CD8-positive, alpha-beta memory T cell (primary cell): ENCODE data around the gene DOK6. TPM values are rescaled to one million over a fixed set of nuclear protein-coding genes. Genes with fewer than 3 reads are reported as not detected.
A peak's percentile ranks its signal among the peaks of the same experiment; 100 is the strongest.

ENCODE experiments used
- CTCF ChIA-PET: fragments of 350-600 bp; sonication (Branson Sonifier 250); formaldehyde crosslinking; loops from one replicate; lab custom pipeline; 2021; ENCODE audit warnings: antibody characterized with exemption; lab: Charles Lee
- POLR2A ChIA-PET: fragments of 350-600 bp; sonication (Branson Sonifier 250); formaldehyde crosslinking; loops from one replicate; lab custom pipeline; 2021; ENCODE audit warnings: antibody characterized with exemption; lab: Charles Lee
- DNase-seq, 5 donors: peaks; one replicate each; pipeline versions ENCODE4 v3.0.0 to v3.0.0-alpha.2; 2020 to 2022; ENCODE audit warnings: mixed read lengths in 1 of 5
- H3K27ac ChIP-seq: one replicate; pipeline ENCODE4 v1.7.0; 2013; ENCODE audit warnings: low read depth, mild to moderate bottlenecking, low read length, moderate library complexity
- H3K27me3 ChIP-seq: 2 replicates; pipeline ENCODE4 v1.7.0; 2013; ENCODE audit warnings: low read length, mild to moderate bottlenecking; ENCODE audit not compliant: insufficient read depth, poor library complexity, severe bottlenecking
- H3K36me3 ChIP-seq: 2 replicates; pipeline ENCODE4 v1.7.0; 2013; ENCODE audit warnings: mild to moderate bottlenecking, low read length, moderate library complexity; ENCODE audit not compliant: insufficient read depth
- H3K4me1 ChIP-seq: 2 replicates; pipeline ENCODE4 v1.7.0; 2013; ENCODE audit warnings: mild to moderate bottlenecking, low read length, moderate library complexity; ENCODE audit not compliant: insufficient read depth
- H3K4me3 ChIP-seq: 2 replicates; pipeline ENCODE4 v1.7.0; 2013; ENCODE audit warnings: mild to moderate bottlenecking, low read length
- H3K9me3 ChIP-seq: 2 replicates; pipeline ENCODE4 v1.7.0; 2013; ENCODE audit warnings: mild to moderate bottlenecking, low read length
- H3K27ac Mint-ChIP-seq, 8 donors: one replicate each; pipeline ENCODE4 v1.8.0; 2020 to 2021; ENCODE audit warnings: mixed read lengths in 8 of 8, mild to moderate bottlenecking in 6 of 8, inconsistent platforms in 3 of 8, moderate library complexity in 3 of 8
- H3K27me3 Mint-ChIP-seq, 2 donors: one replicate each; pipeline ENCODE4 v1.8.0; 2020 to 2021; ENCODE audit warnings: mixed read lengths in 2 of 2, mild to moderate bottlenecking in 1 of 2, moderate library complexity in 1 of 2
- H3K36me3 Mint-ChIP-seq, 3 donors: one replicate each; pipeline ENCODE4 v1.8.0; 2020 to 2021; ENCODE audit warnings: mixed read lengths in 3 of 3, inconsistent platforms in 1 of 3, mild to moderate bottlenecking in 1 of 3
- H3K4me1 Mint-ChIP-seq, 3 donors: one replicate each; pipeline ENCODE4 v1.8.0; 2020 to 2021; ENCODE audit warnings: mixed read lengths in 3 of 3, inconsistent platforms in 1 of 3, mild to moderate bottlenecking in 1 of 3
- H3K4me3 Mint-ChIP-seq, 7 donors: one replicate each; pipeline ENCODE4 v1.8.0; 2020 to 2021; ENCODE audit warnings: mixed read lengths in 7 of 7, mild to moderate bottlenecking in 6 of 7, moderate library complexity in 4 of 7, inconsistent platforms in 2 of 7
- H3K9me3 Mint-ChIP-seq, 5 donors: one replicate each; pipeline ENCODE4 v1.8.0; 2020 to 2022; ENCODE audit warnings: mixed read lengths in 5 of 5, mild to moderate bottlenecking in 3 of 5, moderate library complexity in 2 of 5, inconsistent platforms in 1 of 5
- polyA plus RNA-seq: library from polyadenylated mRNA; unstranded; fragments of 300-500 nt; fragmentation: Illumina TruSeq; gene quantifications from one replicate; pipeline ENCODE4 v1.2.3, GENCODE V29; 2021
- total RNA-seq, 2 experiments: library from RNA; stranded (reverse); gene quantifications; one replicate each; pipeline ENCODE4 v1.2.3, GENCODE V29; 2021

Gene DOK6
- total and polyA plus RNA-seq, 3 experiments from 2014 or later, result 0.13 TPM; not detected in 2

- Mint-ChIP-seq H3K27me3 (peaks cover 7 to 15% of the 10 kb centered on the region in 2 donors), H3K4me1 (no peaks in the 10 kb centered on the region), H3K9me3 (peaks cover 0 to 3% (median 0%) of the 10 kb centered on the region in 5 donors), H3K4me3 (no peak overlapping the region), H3K27ac (no peak overlapping the region), H3K36me3 (peaks cover 0 to 2% (median 0%) of the 10 kb centered on the region in 3 donors)
- H3K9me3 ChIP-seq, result no peaks in the 10 kb centered on the region
- H3K27ac ChIP-seq, result no peak overlapping the region
- DNase-seq, result no peak
- no peaks in the 10 kb centered on the region for H3K36me3 ChIP-seq
- H3K4me1 ChIP-seq, result no peaks in the 10 kb centered on the region
- H3K27me3 ChIP-seq, result no peaks in the 10 kb centered on the region
- H3K4me3 ChIP-seq, result no peak overlapping the region
- CTCF ChIA-PET, result no interaction called here
- POLR2A ChIA-PET, result no interaction called here
Observed at GRCh38 chr18:69558052-69558451, 157.4 kb downstream of the DOK6 start.

DNA sequence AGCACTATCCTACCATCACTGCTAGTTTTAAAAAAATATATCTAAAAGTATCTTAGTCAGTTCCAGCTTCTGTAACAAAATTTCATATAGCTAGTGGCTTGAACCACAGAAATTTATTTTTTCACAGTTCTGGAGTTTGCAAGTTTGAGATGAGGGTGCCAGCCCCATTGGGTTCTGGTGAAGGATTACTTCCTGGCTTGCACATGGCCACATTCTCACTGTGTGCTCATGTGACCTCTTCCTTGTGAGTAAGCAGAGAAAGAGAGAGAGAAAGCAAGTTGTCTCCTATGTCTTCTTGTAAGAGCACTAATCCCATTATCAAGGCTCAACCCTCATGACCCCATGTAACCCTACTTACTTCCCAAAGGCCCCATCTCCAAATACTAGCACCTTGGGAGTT lies 158.9 kb downstream of the DOK6 start:
- no peak overlapping the region for H3K27ac Mint-ChIP-seq
- Histone ChIP-seq H3K27me3 (no peaks in the 10 kb centered on the region), H3K9me3 (no peaks in the 10 kb centered on the region), H3K4me3 (no peak overlapping the region), H3K27ac (no peak overlapping the region), H3K4me1 (no peaks in the 10 kb centered on the region), H3K36me3 (no peaks in the 10 kb centered on the region)
- ChIA-PET POLR2A (no interaction called here), CTCF (no interaction called here)
- no peak overlapping the region for H3K4me3 Mint-ChIP-seq
- no peaks in the 10 kb centered on the region for H3K4me1 Mint-ChIP-seq
- H3K9me3 Mint-ChIP-seq, result peaks cover 0 to 3% (median 0%) of the 10 kb centered on the region in 5 donors
- H3K36me3 Mint-ChIP-seq, result peaks cover 0 to 2% (median 0%) of the 10 kb centered on the region in 3 donors
- no peak for DNase-seq
- peaks cover 3 to 15% of the 10 kb centered on the region in 2 donors for H3K27me3 Mint-ChIP-seq

GRCh38 chr18:69564602-69565001 lies 163.9 kb downstream of the DOK6 start:
- ChIA-PET CTCF (no interaction called here), POLR2A (no interaction called here)
- Mint-ChIP-seq H3K4me3 (no peak overlapping the region), H3K9me3 (peaks cover 5 to 15% (median 12%) of the 10 kb centered on the region in 5 donors), H3K4me1 (no peaks in the 10 kb centered on the region), H3K27me3 (peaks cover 6 to 9% of the 10 kb centered on the region in 2 donors), H3K36me3 (peaks cover 0 to 8% (median 2%) of the 10 kb centered on the region in 3 donors), H3K27ac (no peak overlapping the region)
- no peak for DNase-seq
- Histone ChIP-seq H3K27ac (no peak overlapping the region), H3K9me3 (no peaks in the 10 kb centered on the region), H3K36me3 (no peaks in the 10 kb centered on the region), H3K4me3 (no peak overlapping the region), H3K27me3 (no peaks in the 10 kb centered on the region), H3K4me1 (no peaks in the 10 kb centered on the region)

DNA sequence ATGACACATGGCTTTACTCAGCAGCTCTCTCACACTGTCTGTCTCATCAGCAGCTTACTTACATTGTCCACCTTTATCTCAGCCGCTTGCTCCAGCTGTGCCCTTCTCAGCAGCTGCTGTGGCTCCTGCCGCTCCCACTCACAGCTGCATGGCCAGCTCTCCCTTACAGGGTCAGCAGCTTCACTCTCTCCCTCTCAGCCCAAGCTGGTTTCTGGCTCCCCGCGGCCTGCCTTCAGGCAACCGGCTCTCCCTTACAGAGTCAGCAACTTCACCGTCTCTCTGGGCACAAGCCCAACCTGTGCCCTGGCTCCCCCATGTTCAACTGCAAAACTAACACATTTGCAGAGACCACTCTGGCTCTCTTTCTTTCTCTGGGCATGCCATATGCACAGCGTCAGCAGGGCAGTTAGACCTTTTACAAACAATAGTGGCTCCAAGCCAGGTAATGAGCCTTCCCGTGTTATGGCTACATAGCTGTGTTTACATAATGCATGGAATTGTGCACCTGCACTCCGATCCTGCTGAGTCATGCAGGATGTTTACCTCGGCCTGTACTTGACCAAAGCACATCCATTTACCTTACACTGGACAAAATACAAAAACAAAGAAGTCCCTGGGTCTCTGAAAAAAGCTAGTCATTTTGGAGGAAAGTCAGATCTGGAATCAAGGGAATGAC lies 167.3 kb downstream of the DOK6 start:
- H3K9me3 Mint-ChIP-seq, result peaks cover 5 to 13% (median 12%) of the 10 kb centered on the region in 5 donors
- ChIA-PET POLR2A (no interaction called here), CTCF (interaction anchor here (1.3 kb wide), 1 partner anchor 13 kb away, joined by 3 read pairs; no protein-coding TSS in a partner anchor)
- H3K4me1 Mint-ChIP-seq, result no peaks in the 10 kb centered on the region
- H3K4me3 ChIP-seq, result no peak overlapping the region
- no peaks in the 10 kb centered on the region for H3K36me3 ChIP-seq
- no peaks in the 10 kb centered on the region for H3K27me3 ChIP-seq
- H3K27ac Mint-ChIP-seq, result no peak overlapping the region
- H3K36me3 Mint-ChIP-seq, result peaks cover 0 to 8% (median 0%) of the 10 kb centered on the region in 3 donors
- H3K4me1 ChIP-seq, result no peaks in the 10 kb centered on the region
- H3K27ac ChIP-seq, result no peak overlapping the region
- no peak overlapping the region for H3K4me3 Mint-ChIP-seq
- DNase-seq, result no peak
- H3K9me3 ChIP-seq, result no peaks in the 10 kb centered on the region
- H3K27me3 Mint-ChIP-seq, result peaks cover 4 to 9% of the 10 kb centered on the region in 2 donors

- H3K27ac Mint-ChIP-seq, result no peak overlapping the region
- CTCF ChIA-PET, result no interaction called here
- H3K27me3 Mint-ChIP-seq, result peaks cover 4 to 9% of the 10 kb centered on the region in 2 donors
- H3K4me3 Mint-ChIP-seq, result no peak overlapping the region
- Histone ChIP-seq H3K4me3 (no peak overlapping the region), H3K27ac (no peak overlapping the region), H3K4me1 (no peaks in the 10 kb centered on the region), H3K27me3 (no peaks in the 10 kb centered on the region), H3K9me3 (no peaks in the 10 kb centered on the region), H3K36me3 (no peaks in the 10 kb centered on the region)
- H3K9me3 Mint-ChIP-seq, result peaks cover 5 to 13% (median 12%) of the 10 kb centered on the region in 5 donors
- H3K4me1 Mint-ChIP-seq, result no peaks in the 10 kb centered on the region
- peaks cover 0 to 8% (median 0%) of the 10 kb centered on the region in 3 donors for H3K36me3 Mint-ChIP-seq
- DNase-seq, result no peak
- POLR2A ChIA-PET, result no interaction called here
Observed at GRCh38 chr18:69569133-69569532, 168.4 kb downstream of the DOK6 start.

DNA sequence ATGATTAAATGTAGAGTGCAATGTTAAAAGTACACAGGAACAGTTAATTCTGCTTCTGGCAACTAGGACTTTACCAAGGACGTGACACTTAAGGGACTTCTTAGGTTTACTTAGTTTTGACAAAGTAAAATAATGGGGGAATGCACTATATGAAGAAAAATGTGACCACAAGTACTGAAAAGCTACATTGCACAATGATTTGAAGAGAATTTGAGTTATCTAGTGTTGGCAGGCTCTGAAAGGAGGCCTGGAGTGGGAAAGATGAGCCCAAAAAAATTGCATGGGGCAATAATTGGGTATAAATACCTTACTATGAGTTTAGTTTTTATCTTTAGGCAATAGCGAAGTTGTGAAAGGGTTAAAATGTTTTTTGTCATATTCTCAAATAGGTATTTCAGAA lies 173.7 kb downstream of the DOK6 start:
- ChIA-PET POLR2A (no interaction called here), CTCF (no interaction called here)
- Mint-ChIP-seq H3K9me3 (peaks cover 0 to 2% (median 0%) of the 10 kb centered on the region in 5 donors), H3K4me1 (peaks cover 0 to 4% (median 1%) of the 10 kb centered on the region in 3 donors), H3K4me3 (no peak overlapping the region), H3K27ac (no peak overlapping the region), H3K36me3 (no peaks in the 10 kb centered on the region), H3K27me3 (no peaks in the 10 kb centered on the region)
- H3K36me3 ChIP-seq, result no peaks in the 10 kb centered on the region
- no peaks in the 10 kb centered on the region for H3K4me1 ChIP-seq
- no peak overlapping the region for H3K4me3 ChIP-seq
- no peaks in the 10 kb centered on the region for H3K9me3 ChIP-seq
- H3K27me3 ChIP-seq, result no peaks in the 10 kb centered on the region
- H3K27ac ChIP-seq, result no peak overlapping the region
- DNase-seq, result no peak

- POLR2A ChIA-PET, result no interaction called here
- Histone ChIP-seq H3K36me3 (no peaks in the 10 kb centered on the region), H3K4me1 (peaks cover 7% of the 10 kb centered on the region), H3K4me3 (peak overlapping the region; percentile 25), H3K9me3 (no peaks in the 10 kb centered on the region), H3K27ac (no peak overlapping the region), H3K27me3 (no peaks in the 10 kb centered on the region)
- H3K27ac Mint-ChIP-seq, result peak overlapping the region in 5 of 8 donors; percentile 44 to 64 (median 62)
- no peaks in the 10 kb centered on the region for H3K36me3 Mint-ChIP-seq
- CTCF ChIA-PET, result no interaction called here
- peak overlapping the region in 6 of 7 donors; percentile 45 to 80 (median 60) for H3K4me3 Mint-ChIP-seq
- peaks cover 8 to 17% (median 10%) of the 10 kb centered on the region in 3 donors for H3K4me1 Mint-ChIP-seq
- H3K27me3 Mint-ChIP-seq, result no peaks in the 10 kb centered on the region
- H3K9me3 Mint-ChIP-seq, result no peaks in the 10 kb centered on the region
- DNase-seq, result no peak
Observed at GRCh38 chr18:69580107-69580506, 179.4 kb downstream of the DOK6 start.

DNA sequence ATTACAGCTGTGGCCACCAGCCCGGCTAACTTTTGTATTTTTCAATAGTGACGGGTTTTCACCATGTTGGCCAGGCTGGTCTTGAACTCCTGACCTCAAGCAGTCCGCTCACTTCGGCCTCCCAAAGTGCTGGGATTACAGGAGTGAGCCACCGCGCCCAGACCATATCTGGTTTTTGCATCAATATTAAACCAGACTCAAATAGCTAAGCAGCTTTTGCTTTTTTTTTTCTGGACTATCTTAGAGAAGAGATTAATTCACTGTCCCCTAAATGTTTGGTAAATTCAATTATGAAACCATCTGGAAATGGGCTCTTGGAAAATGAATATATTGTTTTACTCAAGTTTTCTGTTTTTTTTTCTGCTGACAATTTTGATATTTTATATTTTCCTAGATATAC lies 183.7 kb downstream of the DOK6 start:
- H3K27ac ChIP-seq, result no peak overlapping the region
- H3K27me3 ChIP-seq, result no peaks in the 10 kb centered on the region
- no peak overlapping the region for H3K4me3 ChIP-seq
- peaks cover 7% of the 10 kb centered on the region for H3K4me1 ChIP-seq
- H3K9me3 ChIP-seq, result no peaks in the 10 kb centered on the region
- ChIA-PET CTCF (no interaction called here), POLR2A (no interaction called here)
- H3K27me3 Mint-ChIP-seq, result peaks cover 4 to 14% of the 10 kb centered on the region in 2 donors
- H3K4me1 Mint-ChIP-seq, result peaks cover 8 to 13% (median 9%) of the 10 kb centered on the region in 3 donors
- no peaks in the 10 kb centered on the region for H3K36me3 ChIP-seq
- H3K27ac Mint-ChIP-seq, result no peak overlapping the region
- no peaks in the 10 kb centered on the region for H3K36me3 Mint-ChIP-seq
- H3K9me3 Mint-ChIP-seq, result no peaks in the 10 kb centered on the region
- DNase-seq, result no peak
- H3K4me3 Mint-ChIP-seq, result no peak overlapping the region
